Endothelial cell of umbilical vein (primary cell): ENCODE measurements around the gene ARHGEF28. TPM values are rescaled to one million over a fixed set of nuclear protein-coding genes. Genes with fewer than 3 reads are reported as not detected.

ENCODE experiments used
- BruUV-seq: library from RNA; stranded (reverse); fragments of 400-500 nt; replicated peaks from 2 replicates; lab custom pipeline; 2021; lab: Mats Ljungman, UMichigan
- CTCF ChIA-PET: fragments of 300-600, 350-600 bp; sonication (Branson Sonifier 250); formaldehyde crosslinking; loops from one replicate; lab custom pipeline; 2021; ENCODE audit warnings: antibody characterized with exemption, inconsistent platforms; lab: Charles Lee
- POLR2A ChIA-PET: fragments of 300-600, 350-600 bp; sonication (Branson Sonifier 250); formaldehyde crosslinking; loops from one replicate; lab custom pipeline; 2021; ENCODE audit warnings: antibody characterized with exemption, inconsistent platforms; lab: Charles Lee
- DNase-seq: peaks from one replicate; pipeline ENCODE4 v3.0.0-alpha.2; 2011; ENCODE audit warnings: low read depth, low spot score
- FAIRE-seq: peaks from 2 replicates; lab custom pipeline; 2011; peaks lifted over from hg19 to GRCh38; lab: Jason Lieb, UNC
- H2AFZ ChIP-seq: 2 replicates; pipeline ENCODE4 v1.6.0; 2012; ENCODE audit warnings: low read depth, low read length, control low read depth, inconsistent platforms
- H3K27ac ChIP-seq: 2 replicates; pipeline ENCODE4 v1.5.1; 2011; ENCODE audit warnings: low read depth, mild to moderate bottlenecking, control low read depth, low read length, moderate library complexity; ENCODE audit not compliant: insufficient read depth
- H3K27me3 ChIP-seq, 2 experiments: 2 replicates each; pipeline versions ENCODE4 v1.6.0 to v1.6.1; 2011; ENCODE audit warnings: low read length in 2 of 2, mixed read lengths in 1 of 2; ENCODE audit not compliant: control insufficient read depth in 2 of 2, insufficient read depth in 2 of 2
- H3K36me3 ChIP-seq, 2 experiments: 2 replicates in 1 of 2; 3 replicates in 1 of 2; pipeline ENCODE4 v1.5.1; 2011; ENCODE audit warnings: low read length in 2 of 2, mild to moderate bottlenecking in 1 of 2, moderate library complexity in 1 of 2; ENCODE audit not compliant: control insufficient read depth in 2 of 2, insufficient read depth in 2 of 2; ENCODE audit errors: extremely low read depth in 1 of 2
- H3K4me1 ChIP-seq: 3 replicates; pipeline ENCODE4 v1.5.1; 2011; ENCODE audit warnings: mild to moderate bottlenecking, low read length; ENCODE audit not compliant: control insufficient read depth, insufficient read depth; ENCODE audit errors: extremely low read depth
- H3K4me2 ChIP-seq: 2 replicates; pipeline ENCODE4 v1.6.1; 2011; ENCODE audit warnings: low read length, control low read depth, mixed read lengths; ENCODE audit not compliant: insufficient read depth
- H3K4me3 ChIP-seq, 3 experiments: fragments of 200-600 bp in 1 of 3; sonication (generic), shearing (Covaris generic) in 1 of 3; replicated peaks in 1 of 3; 2 replicates each; pipeline ENCODE4 v1.5.1; 2011 to 2016; ENCODE audit warnings: control low read depth in 3 of 3, low read length in 3 of 3, mild to moderate bottlenecking in 2 of 3, inconsistent platforms in 1 of 3, low read depth in 1 of 3, moderate library complexity in 1 of 3; ENCODE audit not compliant: insufficient read depth in 1 of 3
- H3K79me2 ChIP-seq: 2 replicates; pipeline ENCODE4 v1.6.0; 2012; ENCODE audit warnings: low read length, inconsistent platforms; ENCODE audit not compliant: control insufficient read depth, insufficient read depth
- H3K9ac ChIP-seq: replicated peaks from 2 replicates; pipeline ENCODE3; 2011; ENCODE audit warnings: low read length, control low read depth; ENCODE audit not compliant: insufficient read depth; ENCODE audit errors: extremely low read depth
- H3K9me1 ChIP-seq: replicated peaks from 3 replicates; pipeline ENCODE4 v1.6.0; 2011; ENCODE audit warnings: mild to moderate bottlenecking, low read length; ENCODE audit not compliant: control insufficient read depth, insufficient read depth; ENCODE audit errors: extremely low read depth
- H3K9me3 ChIP-seq: replicated peaks from 2 replicates; pipeline ENCODE4 v1.5.1; 2012; ENCODE audit warnings: low read length, inconsistent platforms; ENCODE audit not compliant: control insufficient read depth, insufficient read depth
- H4K20me1 ChIP-seq: replicated peaks from 2 replicates; pipeline ENCODE3; 2011; ENCODE audit warnings: mild to moderate bottlenecking, low read length; ENCODE audit not compliant: control insufficient read depth, insufficient read depth; ENCODE audit errors: extremely low read depth
- CTCF ChIP-seq, 2 donors: IDR thresholded peaks; 1 replicate in 1 of 2; 2 replicates in 1 of 2; pipeline ENCODE4 v1.5.1; 2011; ENCODE audit warnings: low read length in 2 of 2, mild to moderate bottlenecking in 2 of 2, moderate library complexity in 2 of 2, control low read depth in 1 of 2, inconsistent platforms in 1 of 2, low read depth in 1 of 2; ENCODE audit not compliant: insufficient read depth in 1 of 2; ENCODE audit errors: extremely low read depth in 1 of 2
- EZH2 ChIP-seq: IDR thresholded peaks from 2 replicates; pipeline ENCODE4 v1.6.1; 2012; ENCODE audit warnings: borderline replicate concordance, low read depth, mild to moderate bottlenecking, moderate library complexity, low read length, inconsistent platforms; ENCODE audit not compliant: severe bottlenecking
- FOS ChIP-seq: IDR thresholded peaks from 2 replicates; pipeline ENCODE4 v1.6.1; 2011; ENCODE audit warnings: mild to moderate bottlenecking, low read length, moderate library complexity, borderline replicate concordance; ENCODE audit not compliant: insufficient read depth
- GATA2 ChIP-seq: IDR thresholded peaks from 2 replicates; pipeline ENCODE4 v1.7.0; 2011; ENCODE audit warnings: low read depth, mild to moderate bottlenecking, moderate library complexity, mixed read lengths, low read length; ENCODE audit not compliant: insufficient read length, insufficient read depth
- JUN ChIP-seq: IDR thresholded peaks from 2 replicates; pipeline ENCODE4 v1.6.1; 2011; ENCODE audit warnings: borderline replicate concordance, low read depth; ENCODE audit not compliant: insufficient read length, insufficient read depth
- MAX ChIP-seq: IDR thresholded peaks from 2 replicates; pipeline ENCODE4 v1.6.1; 2011; ENCODE audit not compliant: insufficient read depth, insufficient read length
- MYC ChIP-seq: IDR thresholded peaks from one replicate; pipeline ENCODE4 v1.6.1; 2011; ENCODE audit warnings: mild to moderate bottlenecking, low read depth, low read length
- POLR2A ChIP-seq: IDR thresholded peaks from 2 replicates; pipeline ENCODE4 v1.6.1; 2012; ENCODE audit warnings: low read depth, mild to moderate bottlenecking, control low read depth, low read length
- POLR2AphosphoS5 ChIP-seq: IDR thresholded peaks from 2 replicates; pipeline ENCODE4 v1.6.1; 2012; ENCODE audit warnings: low read depth, mild to moderate bottlenecking, control low read depth, low read length, moderate library complexity; ENCODE audit not compliant: insufficient read depth
- dilution Hi-C: fragments of 300-500 bp; cut with MboI; formaldehyde crosslinking; loops from one replicate; pipeline ENCODE4 v1.15.0; 2019; ENCODE audit warnings: low sequenced_read_pairs; ENCODE audit not compliant: extremely low pct_ligation_motif_present
- intact Hi-C: fragments of 100-400 bp; cut with micrococcal nuclease; formaldehyde crosslinking; loops from one replicate; pipeline ENCODE4 v1.10.0; 2022
- polyA plus RNA-seq, 4 experiments: library from polyadenylated mRNA; depleted of rRNA in 3 of 4; stranded (reverse) in 3 of 4; unstranded in 1 of 4; fragments of >200 nt; gene quantifications; 2 replicates each; pipeline versions ENCODE4 v1.2.1 to v1.2.3, GENCODE V29; 2011 to 2012; ENCODE audit warnings: missing spikeins in 1 of 4
- total RNA-seq: library from RNA; stranded (reverse); gene quantifications from 2 replicates; pipeline ENCODE4 v1.2.3, GENCODE V29; 2021

ARHGEF28 gene
- total and polyA plus RNA-seq, 2 donors (not counting 3 experiments of a cell fraction or from before 2014, with no cell fraction given), result 29.5 to 108 TPM

GRCh38 chr5:73619606-73620333 is 6.2 kb upstream of the ARHGEF28 start:
- TF ChIP-seq FOS, result no peak
- no peak for TF ChIP-seq MYC
- TF ChIP-seq GATA2, result no peak
- no peak for TF ChIP-seq POLR2A
- peak; percentile 15 for TF ChIP-seq JUN
- TF ChIP-seq POLR2AphosphoS5, result no peak
- no peak for TF ChIP-seq EZH2
- TF ChIP-seq MAX, result no peak
- TF ChIP-seq CTCF (IDR thresholded peaks at IDR 0.05; ENCODE audit: extremely low read depth in 1 of 2, insufficient read depth in 1 of 2, low read depth in 1 of 2, low read length in 2 of 2), result no peak
- no peak for FAIRE-seq
- intact Hi-C loops (no loop called here), dilution Hi-C loops (no loop called here)
- BruUV-seq, result no TSS peak
- H3K27ac ChIP-seq, result no peak overlapping the region
- H3K9ac ChIP-seq, result no peak overlapping the region
- H3K36me3 ChIP-seq, result no peaks in the 10 kb centered on the region
- no peak overlapping the region for H2AFZ ChIP-seq
- no peak overlapping the region for H3K4me3 ChIP-seq
- DNase-seq, result no peak
- H4K20me1 ChIP-seq, result no peaks in the 10 kb centered on the region
- no peaks in the 10 kb centered on the region for H3K9me3 ChIP-seq
- no peak overlapping the region for H3K4me2 ChIP-seq
- no peaks in the 10 kb centered on the region for H3K9me1 ChIP-seq
- peaks cover 14% of the 10 kb centered on the region for H3K4me1 ChIP-seq
- no peaks in the 10 kb centered on the region for H3K27me3 ChIP-seq
- H3K79me2 ChIP-seq, result no peaks in the 10 kb centered on the region
- ChIA-PET CTCF (interaction anchor here (0.9 to 1.2 kb wide), 4 partner anchors 11 to 73 kb away, joined by 3 to 10 read pairs (median 4); no protein-coding TSS in a partner anchor), POLR2A (no interaction called here)
